GM18499 (cell line): ENCODE measurements around the gene C1orf35.
"Not testable (repeated sequence)": the region's sequence is repeated elsewhere in the genome, so short reads cannot be mapped to it uniquely, and the experiment has no call there.

ENCODE experiments used
- ATAC-seq: cut with Tn5 transposase; IDR thresholded peaks from one replicate; pipeline ENCODE4 v1.9.1; 2021; ENCODE audit warnings: moderate number of reproducible peaks; ENCODE audit not compliant: insufficient read depth, unreplicated experiment

C1orf35 gene

GRCh38 chr1:228142701-228143136 lies 39.6 kb upstream of the C1orf35 start:
- no peak for ATAC-seq

GRCh38 chr1:228142155-228142691 lies 39.1 kb upstream of the C1orf35 start:
- no peak for ATAC-seq

GRCh38 chr1:228141226-228142044 lies 38.3 kb upstream of the C1orf35 start:
- ATAC-seq: no peak

- ATAC-seq: no peak
These were observed 37.6 kb upstream of the C1orf35 start for GRCh38 chr1:228140724-228141225.

GRCh38 chr1:228139931-228140723 lies 37.0 kb upstream of the C1orf35 start, which contains the start of gene GUK1:
TSS of gene GUK1 (plus strand) at chr1:228140279. CDS start at chr1:228140303, 24 bp downstream.
- ATAC-seq: peak; percentile 86

- ATAC-seq: no peak
These were observed 36.3 kb upstream of the C1orf35 start for GRCh38 chr1:228139406-228139930.

- ATAC-seq: no peak
These were observed 33.8 kb upstream of the C1orf35 start for GRCh38 chr1:228136901-228137300.

GRCh38 chr1:228134591-228134990 lies 31.5 kb upstream of the C1orf35 start:
- ATAC-seq: no peak

- no peak for ATAC-seq
These were observed 28.6 kb upstream of the C1orf35 start for GRCh38 chr1:228131766-228132165.

GRCh38 chr1:228125185-228125584 lies 22.1 kb upstream of the C1orf35 start:
- no peak for ATAC-seq

- ATAC-seq: no peak
These were observed 20.4 kb upstream of the C1orf35 start for GRCh38 chr1:228123505-228123904.

GRCh38 chr1:228122921-228123441 lies 19.9 kb upstream of the C1orf35 start:
- ATAC-seq: no peak

GRCh38 chr1:228120857-228121489 lies 17.8 kb upstream of the C1orf35 start:
- ATAC-seq: no peak

- ATAC-seq: no peak
These were observed 17.2 kb upstream of the C1orf35 start for GRCh38 chr1:228120351-228120750.

- ATAC-seq: no peak
These were observed 14.9 kb upstream of the C1orf35 start for GRCh38 chr1:228118040-228118439.

GRCh38 chr1:228117335-228117734 lies 14.2 kb upstream of the C1orf35 start:
- no peak for ATAC-seq

- no peak for ATAC-seq
These were observed 11.7 kb upstream of the C1orf35 start for GRCh38 chr1:228114827-228115226.

GRCh38 chr1:228112617-228113016 lies 9.5 kb upstream of the C1orf35 start:
- ATAC-seq: no peak

- no peak for ATAC-seq
These were observed 9.0 kb upstream of the C1orf35 start for GRCh38 chr1:228112167-228112566.

- not testable (repeated sequence) for ATAC-seq
These were observed 8.2 kb upstream of the C1orf35 start for GRCh38 chr1:228111315-228111714.
